ENCODE measurements around the gene CST6. TPM values are rescaled to one million over a fixed set of nuclear protein-coding genes. Genes with fewer than 3 reads are reported as not detected.
A peak's percentile ranks its signal among the peaks of the same experiment; 100 is the strongest.
"Not testable (repeated sequence)": the region's sequence is repeated elsewhere in the genome, so short reads cannot be mapped to it uniquely, and the experiment has no call there.

The CST6 gene
- total RNA-seq, 2 donors from 2014 or later: 0.91 to 2.6 TPM

- intact Hi-C loops (cut with DNase I): no loop called here
- ATAC-seq (peak in 1 of 2 donors; percentile 34), DNase-seq (no peak)
Measured at GRCh38 chr11:66011239-66011784, 496 bp upstream of the CST6 start.

GRCh38 chr11:66012371-66012945 is 650 bp downstream of the CST6 start:
- intact Hi-C loops (cut with DNase I): no loop called here
- ATAC-seq (no peak), DNase-seq (no peak)

GRCh38 chr11:66012946-66013761 is 1.3 kb downstream of the CST6 start:
- no peak for DNase-seq
- ATAC-seq: no peak
- intact Hi-C loops (cut with DNase I): no loop called here

DNA sequence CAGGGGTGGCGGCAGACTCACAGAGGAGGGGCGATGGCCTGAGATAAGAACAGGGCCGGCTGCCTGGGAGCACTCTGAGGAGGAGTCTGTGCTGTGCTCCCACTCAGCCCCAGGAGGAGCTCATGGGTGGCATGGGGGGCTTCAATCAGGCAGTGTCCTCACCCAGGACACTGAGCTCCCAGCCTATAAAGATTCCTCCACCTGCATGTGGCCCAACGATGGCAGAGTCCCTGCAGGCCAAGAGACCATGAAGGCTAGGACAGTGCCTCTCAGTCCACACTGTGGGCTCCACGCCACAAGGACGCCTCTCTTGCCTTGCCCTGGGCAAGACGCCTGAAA is 1.9 kb downstream of the CST6 start:
- ATAC-seq (no peak), DNase-seq (no peak)
- intact Hi-C loops (cut with DNase I): no loop called here

DNA sequence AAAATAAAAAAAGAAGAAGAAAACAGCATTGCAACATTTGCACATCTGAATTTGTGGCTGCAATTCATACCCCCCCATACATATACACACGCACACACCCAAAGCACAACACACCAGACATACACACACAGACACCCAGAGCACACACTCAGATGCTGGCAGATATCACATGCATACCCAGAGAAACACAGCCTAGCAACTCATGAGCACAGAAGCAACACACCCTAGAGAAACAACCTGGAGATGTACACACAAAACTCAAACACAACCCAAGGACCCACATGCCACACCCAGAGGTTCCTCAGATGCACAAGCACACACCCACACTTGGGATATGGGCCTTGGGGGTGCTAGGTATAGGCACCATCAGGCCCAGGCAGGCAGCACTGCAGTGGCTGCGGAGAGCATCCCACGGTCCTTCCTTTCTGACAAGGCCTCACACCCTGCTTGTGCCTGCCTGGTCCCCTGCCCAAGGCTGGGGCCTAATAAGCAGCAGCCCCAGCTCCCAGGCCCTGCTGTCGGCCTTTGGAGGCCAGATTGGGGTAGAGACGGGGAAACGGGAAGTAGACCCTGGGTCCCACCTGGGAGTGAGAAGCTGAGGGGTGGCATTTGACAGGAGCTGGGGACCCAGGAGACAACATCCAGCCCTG is 3.1 kb downstream of the CST6 start:
- no peak for DNase-seq
- ATAC-seq: peak in 1 of 2 donors; percentile 16
- intact Hi-C loops (cut with DNase I): no loop called here

- intact Hi-C loops (cut with DNase I): no loop called here
- DNase-seq (peak; percentile 39), ATAC-seq (peak; percentile 75 to 87)
Measured at GRCh38 chr11:66015454-66015881, 3.7 kb downstream of the CST6 start.

GRCh38 chr11:66015936-66016792 is 4.4 kb downstream of the CST6 start:
- ATAC-seq (peak in 1 of 2 donors; percentile 30), DNase-seq (no peak)
- intact Hi-C loops (cut with DNase I): no loop called here

- no peak for ATAC-seq
- DNase-seq: no peak
- intact Hi-C loops (cut with DNase I): no loop called here
Measured at GRCh38 chr11:66016793-66017177, 5.0 kb downstream of the CST6 start.

DNA sequence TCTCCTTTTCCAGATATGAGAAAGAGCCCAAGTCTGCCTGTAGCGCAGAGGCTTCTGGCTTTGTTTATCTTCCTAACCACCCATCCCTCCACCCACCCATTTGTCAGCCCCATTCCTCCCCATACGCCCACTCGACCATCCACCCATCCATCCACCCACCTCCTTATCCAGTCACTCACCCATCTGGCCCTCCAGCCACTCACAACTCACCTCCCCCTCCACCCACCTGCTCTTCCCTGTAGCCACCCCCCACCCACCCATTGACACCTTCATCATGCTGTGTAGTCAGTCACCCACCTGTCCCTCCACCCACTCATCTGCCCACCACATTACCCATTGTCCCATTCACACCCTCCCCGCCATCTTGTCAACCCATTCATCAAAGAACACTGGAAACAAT is 5.5 kb downstream of the CST6 start:
- intact Hi-C loops (cut with DNase I): no loop called here
- DNase-seq: no peak
- no peak for ATAC-seq

- intact Hi-C loops (cut with DNase I): no loop called here
- ATAC-seq (no peak), DNase-seq (no peak)
Measured at GRCh38 chr11:66020212-66020611, 8.4 kb downstream of the CST6 start.

DNA sequence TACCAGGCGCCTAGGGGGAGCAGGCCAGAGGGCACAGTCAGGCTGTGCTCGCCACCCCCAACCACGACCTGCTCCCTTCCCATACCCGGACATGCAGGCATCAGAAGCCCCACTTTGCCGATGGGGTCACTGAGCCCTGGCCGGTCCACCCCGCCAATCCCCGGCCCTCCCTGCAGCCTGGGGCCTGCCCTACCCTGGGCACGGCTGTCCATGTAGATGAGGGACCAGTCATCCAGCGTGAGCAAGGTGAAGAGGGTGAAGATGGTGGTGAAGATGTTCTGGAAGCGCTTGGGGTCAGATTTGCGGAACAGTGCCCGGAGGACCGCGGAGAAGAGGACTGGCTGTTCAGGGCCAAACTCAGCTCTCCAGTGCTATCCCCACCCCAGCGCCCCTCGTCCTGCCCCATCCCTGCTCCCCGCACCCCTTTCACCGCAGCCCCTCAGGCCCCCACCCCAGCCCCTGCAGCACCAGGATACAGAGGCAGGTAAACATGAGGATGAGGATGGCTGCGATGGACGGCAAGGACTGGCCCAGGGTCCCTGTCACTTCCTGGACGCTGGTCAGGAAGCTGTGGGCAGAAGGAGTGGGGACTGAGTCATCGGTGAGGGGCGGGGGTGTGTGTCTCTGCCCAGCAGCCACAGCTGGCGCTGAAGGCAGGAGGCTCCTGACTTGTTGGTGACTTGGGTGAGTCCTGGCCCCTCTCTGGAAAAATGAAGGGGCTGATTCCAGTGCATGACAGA is 9.0 kb downstream of the CST6 start:
- no peak for DNase-seq
- intact Hi-C loops (cut with DNase I): no loop called here
- peak in 1 of 2 donors; percentile 62 for ATAC-seq

- ATAC-seq (peak; percentile 83 to 85), DNase-seq (peak; percentile 76)
- intact Hi-C loops (cut with DNase I): no loop called here
Measured at GRCh38 chr11:66022401-66023185, 10.8 kb downstream of the CST6 start.

GRCh38 chr11:66023186-66023440 is 11.3 kb downstream of the CST6 start:
- intact Hi-C loops (cut with DNase I); ATAC-seq; DNase-seq: not testable (repeated sequence)

DNA sequence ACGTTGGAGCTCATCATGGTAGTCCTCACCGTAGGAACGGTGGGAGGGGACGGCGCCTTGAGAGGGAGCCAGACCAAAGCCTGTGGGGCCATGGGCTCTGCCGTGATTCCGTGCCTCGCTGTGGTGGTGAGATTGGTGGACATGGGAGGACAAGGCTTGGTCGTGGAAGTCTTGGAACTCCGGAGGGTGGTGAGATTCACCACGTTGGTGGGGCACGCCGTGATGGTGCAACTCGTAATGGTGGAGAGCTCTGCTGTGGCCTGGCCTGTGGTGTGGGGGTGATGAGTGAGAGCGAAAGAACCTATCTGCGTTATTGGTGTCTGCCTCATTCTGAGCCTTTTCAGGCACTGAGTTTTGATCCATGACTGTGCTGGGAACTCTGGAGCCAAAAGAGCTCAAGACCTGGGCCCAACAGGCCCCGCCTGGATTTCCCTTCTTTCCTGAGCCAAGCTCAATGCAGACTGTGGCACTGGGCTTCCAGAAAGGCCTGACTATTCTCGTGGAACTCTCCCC is 14.3 kb downstream of the CST6 start, which contains the start of gene CATSPER1:
TSS of gene CATSPER1 (minus strand) at position 463 of the 513 bp plus-strand sequence. CDS start at position 363, 100 bp downstream.
- intact Hi-C loops (cut with DNase I): no loop called here
- no peak for DNase-seq
- ATAC-seq: no peak

GRCh38 chr11:66032957-66033735 is 21.3 kb downstream of the CST6 start:
- intact Hi-C loops (cut with DNase I): no loop called here
- ATAC-seq (no peak), DNase-seq (no peak)

GRCh38 chr11:66035653-66036333 is 24.0 kb downstream of the CST6 start:
- no peak for DNase-seq
- ATAC-seq: peak in 1 of 2 donors; percentile 43
- intact Hi-C loops (cut with DNase I): no loop called here

Measured in left cardiac atrium (tissue), 4 donors.